K562 (cell line): Measurements from ENCODE around the gene CD9. TPM values are rescaled to one million over a fixed set of nuclear protein-coding genes. Genes with fewer than 3 reads are reported as not detected.
"Not testable (repeated sequence)": the region's sequence is repeated elsewhere in the genome, so short reads cannot be mapped to it uniquely, and the experiment has no call there.

Experiments used
- ATAC-seq: fragments of 200-7000 bp; cut with Tn5 transposase; 3 replicates; pipeline ENCODE4 v1.9.1; 2020; ENCODE audit warnings: moderate library complexity
- BruUV-seq: library from RNA; stranded (reverse); fragments of 400-500 nt; replicated peaks from 2 replicates; lab custom pipeline; 2021; lab: Mats Ljungman, UMichigan
- CTCF ChIA-PET: fragments of 300-600 bp; formaldehyde crosslinking; extraction: SDS; loops from one replicate; lab custom pipeline; 2021; ENCODE audit warnings: low intra/inter-chr PET ratio; lab: Yijun Ruan, JAX
- POLR2A ChIA-PET: fragments of 300-600, 350-650 bp; sonication (Branson Sonifier 250); formaldehyde crosslinking; extraction: SDS; loops from one replicate; lab custom pipeline; 2021; ENCODE audit warnings: antibody characterized with exemption, inconsistent platforms; lab: Yijun Ruan, JAX
- DNase-seq, 4 experiments: peaks; one replicate each; pipeline versions ENCODE4 v3.0.0 to v3.0.0-alpha.2; 2011 to 2018; ENCODE audit warnings: low spot score in 3 of 4, mixed read lengths in 3 of 4; ENCODE audit errors: extremely low read depth in 1 of 4
- FAIRE-seq: peaks from 2 replicates; lab custom pipeline; 2011; peaks lifted over from hg19 to GRCh38; lab: Jason Lieb, UNC
- H2AFZ ChIP-seq: 2 replicates; pipeline ENCODE4 v1.6.0; 2011; ENCODE audit warnings: low read depth, low read length, control low read depth, inconsistent platforms
- H3K27ac ChIP-seq: fragments of 200-600 bp; 3 replicates; pipeline ENCODE4 v1.8.0; 2011; ENCODE audit warnings: low read depth, mild to moderate bottlenecking, control low read depth, inconsistent platforms, low read length, moderate library complexity, mixed read lengths; ENCODE audit errors: extremely low read depth
- H3K27me3 ChIP-seq, 2 experiments: fragments of 300-600 bp in 1 of 2; 2 replicates in 1 of 2; 3 replicates in 1 of 2; pipeline versions ENCODE4 v1.6.0 to v1.8.0; 2011; ENCODE audit warnings: inconsistent platforms in 2 of 2, low read length in 2 of 2, mild to moderate bottlenecking in 1 of 2, mixed read lengths in 1 of 2, moderate library complexity in 1 of 2; ENCODE audit not compliant: control insufficient read depth in 2 of 2, insufficient read depth in 2 of 2
- H3K36me3 ChIP-seq: fragments of 300-600 bp; 3 replicates; pipeline ENCODE4 v1.8.0; 2011; ENCODE audit warnings: mild to moderate bottlenecking, low read length, inconsistent platforms; ENCODE audit not compliant: control insufficient read depth, insufficient read depth
- H3K4me1 ChIP-seq, 2 experiments: fragments of 200-600 bp in 1 of 2; replicated peaks in 1 of 2; 2 replicates in 1 of 2; 3 replicates in 1 of 2; pipeline versions ENCODE4 v1.5.1 to v1.8.0; 2011; ENCODE audit warnings: inconsistent platforms in 2 of 2, low read length in 2 of 2, mild to moderate bottlenecking in 1 of 2, mixed read lengths in 1 of 2, moderate library complexity in 1 of 2; ENCODE audit not compliant: control insufficient read depth in 2 of 2, insufficient read depth in 2 of 2
- H3K4me2 ChIP-seq: 2 replicates; pipeline ENCODE4 v1.6.1; 2011; ENCODE audit warnings: low read length, control low read depth, inconsistent platforms, mixed read lengths; ENCODE audit not compliant: insufficient read depth
- H3K4me3 ChIP-seq: fragments of 200-600 bp; sonication (generic), shearing (Covaris generic); 2 replicates; pipeline ENCODE4 v1.5.1; 2016; ENCODE audit warnings: control low read depth, inconsistent platforms
- H3K79me2 ChIP-seq: fragments of 200-600 bp; 3 replicates; pipeline ENCODE4 v1.8.0; 2011; ENCODE audit warnings: low read length, inconsistent platforms; ENCODE audit not compliant: control insufficient read depth, insufficient read depth
- H3K9ac ChIP-seq, 2 experiments: 2 replicates each; pipeline versions ENCODE4 v1.6.0 to v1.6.1; 2011; ENCODE audit warnings: low read depth in 2 of 2, low read length in 2 of 2, control low read depth in 1 of 2, inconsistent platforms in 1 of 2, mild to moderate bottlenecking in 1 of 2, mixed read lengths in 1 of 2; ENCODE audit not compliant: insufficient read depth in 1 of 2
- H3K9me1 ChIP-seq: one replicate; pipeline ENCODE4 v1.6.0; 2011; ENCODE audit warnings: inconsistent platforms, mild to moderate bottlenecking, low read length, moderate library complexity; ENCODE audit not compliant: control insufficient read depth, insufficient read depth
- H3K9me3 ChIP-seq: replicated peaks from 2 replicates; pipeline ENCODE4 v1.5.1; 2011; ENCODE audit warnings: low read depth, low read length, inconsistent platforms; ENCODE audit not compliant: control insufficient read depth, insufficient read depth
- H4K20me1 ChIP-seq: replicated peaks from 2 replicates; pipeline ENCODE4 v1.6.1; 2011; ENCODE audit warnings: low read length, inconsistent platforms, mixed read lengths; ENCODE audit not compliant: control insufficient read depth, insufficient read depth
- WGBS: fragments of 100-300 bp; shearing (Covaris generic); methylation state at CpG from one replicate; pipeline ENCODE4 v1.1.6; 2016; ENCODE audit warnings: low coverage, mixed read lengths; ENCODE audit not compliant: insufficient coverage; ENCODE audit errors: missing lambda C conversion rate; 5-methylcytosine and 5-hydroxymethylcytosine counted together
- in situ Hi-C: fragments of 300-500 bp; cut with MboI; formaldehyde crosslinking; loops from 4 replicates; pipeline ENCODE4 v1.15.0; 2018; ENCODE audit warnings: inconsistent platforms, mixed read lengths
- intact Hi-C: fragments of 100-400 bp; cut with micrococcal nuclease; formaldehyde crosslinking; loops from 2 replicates; pipeline ENCODE4 v1.14.2; 2022
- polyA plus RNA-seq, 8 experiments: library from polyadenylated mRNA; depleted of rRNA in 4 of 8; stranded (reverse) in 5 of 8; unstranded in 3 of 8; fragments of >200 nt; fragmentation: Nextera tagmentation in 2 of 8; fragmentation: Illumina TruSeq in 1 of 8; extraction: Ambion mirVana in 2 of 8; extraction: Trizol in 1 of 8; gene quantifications; 2 replicates each; pipeline versions ENCODE4 v1.2.1 to v1.2.3, GENCODE V29; 2011 to 2014; ENCODE audit warnings: inconsistent platforms in 1 of 8, missing spikeins in 1 of 8
- total RNA-seq, 7 experiments: library from RNA; depleted of rRNA in 6 of 7; stranded (reverse); fragments of >200 nt in 6 of 7; fragmentation: Illumina TruSeq in 2 of 7; extraction: Trizol in 2 of 7; gene quantifications; 2 replicates each; pipeline versions ENCODE4 v1.2.1 to v1.2.3, GENCODE V29; 2011 to 2021; ENCODE audit warnings: low replicate concordance in 1 of 7
- TF ChIP-seq, protein P1 (sequence below): sonication (generic); formaldehyde crosslinking; IDR thresholded peaks from 2 replicates; pipeline ENCODE4 v1.8.1; 2023; ENCODE audit warnings: mild to moderate bottlenecking, missing genetic modification reagents

CD9 gene
- total and polyA plus RNA-seq, 9 of the 15 experiments (the other 6 are each of a cell fraction or from before 2014, with no cell fraction given) = 0.43 to 5.6 (median 0.62) TPM

DNA sequence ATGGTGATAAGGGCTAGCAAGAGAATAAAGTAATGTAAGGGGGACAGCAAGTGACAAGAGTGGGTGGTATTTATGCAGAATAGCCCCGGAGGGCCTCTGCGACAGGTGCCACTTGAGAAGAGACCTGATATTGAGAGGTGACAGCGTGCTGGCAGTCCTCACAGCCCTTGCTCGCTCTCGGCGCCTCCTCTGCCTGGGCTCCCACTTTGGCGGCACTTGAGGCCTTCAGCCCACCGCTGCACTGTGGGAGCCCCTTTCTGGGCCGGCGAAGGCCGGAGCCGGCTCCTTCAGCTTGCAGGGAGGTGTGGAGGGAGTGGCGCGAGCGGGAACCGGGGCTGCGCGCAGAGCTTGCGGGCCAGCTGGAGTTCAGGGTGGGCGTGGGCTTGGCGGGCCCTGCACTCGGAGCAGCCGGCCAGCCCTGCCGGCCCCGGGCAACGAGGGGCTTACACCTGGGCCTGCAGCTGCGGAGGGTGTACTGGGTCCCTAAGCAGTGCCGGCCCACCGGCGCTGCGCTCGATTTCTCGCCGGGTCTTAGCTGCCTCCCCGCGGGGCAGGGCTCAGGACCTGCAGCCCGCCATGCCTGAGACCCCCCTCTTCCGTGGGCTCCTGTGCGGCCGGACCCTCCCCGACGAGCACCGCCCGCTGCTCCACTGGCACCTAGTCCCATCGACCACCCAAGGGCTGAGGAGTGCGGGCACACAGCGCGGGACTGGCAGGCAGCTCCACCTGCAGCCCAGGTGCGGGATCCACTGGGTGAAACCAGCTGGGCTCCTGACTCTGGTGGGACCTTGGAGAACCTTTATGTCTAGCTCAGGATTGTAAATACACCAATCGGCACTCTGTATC lies 40.8 kb upstream of the CD9 start:
- in situ Hi-C loops = not testable (repeated sequence)

More for the DNA sequence above, 40.8 kb upstream of the CD9 start:
- TF ChIP-seq, protein P1, sequence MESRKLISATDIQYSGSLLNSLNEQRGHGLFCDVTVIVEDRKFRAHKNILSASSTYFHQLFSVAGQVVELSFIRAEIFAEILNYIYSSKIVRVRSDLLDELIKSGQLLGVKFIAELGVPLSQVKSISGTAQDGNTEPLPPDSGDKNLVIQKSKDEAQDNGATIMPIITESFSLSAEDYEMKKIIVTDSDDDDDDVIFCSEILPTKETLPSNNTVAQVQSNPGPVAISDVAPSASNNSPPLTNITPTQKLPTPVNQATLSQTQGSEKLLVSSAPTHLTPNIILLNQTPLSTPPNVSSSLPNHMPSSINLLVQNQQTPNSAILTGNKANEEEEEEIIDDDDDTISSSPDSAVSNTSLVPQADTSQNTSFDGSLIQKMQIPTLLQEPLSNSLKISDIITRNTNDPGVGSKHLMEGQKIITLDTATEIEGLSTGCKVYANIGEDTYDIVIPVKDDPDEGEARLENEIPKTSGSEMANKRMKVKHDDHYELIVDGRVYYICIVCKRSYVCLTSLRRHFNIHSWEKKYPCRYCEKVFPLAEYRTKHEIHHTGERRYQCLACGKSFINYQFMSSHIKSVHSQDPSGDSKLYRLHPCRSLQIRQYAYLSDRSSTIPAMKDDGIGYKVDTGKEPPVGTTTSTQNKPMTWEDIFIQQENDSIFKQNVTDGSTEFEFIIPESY (CRISPR knock-in tag) = 0 out of 2 replicates have a peak, but pooled peaks have one; percentile 22
- BruUV-seq, H3K4me3 ChIP-seq, H3K9me1 ChIP-seq, H2AFZ ChIP-seq, H3K9ac ChIP-seq, H3K36me3 ChIP-seq, ATAC-seq, H3K79me2 ChIP-seq, intact Hi-C loops, DNase-seq, H3K9me3 ChIP-seq, H4K20me1 ChIP-seq, H3K27me3 ChIP-seq, H3K4me2 ChIP-seq, CTCF ChIA-PET, H3K27ac ChIP-seq, FAIRE-seq: not testable (repeated sequence)
- POLR2A ChIA-PET = interaction anchor here (0.8 kb wide), 1 partner anchor 10 kb away, joined by 3 read pairs; no protein-coding TSS in a partner anchor
- 94% methylated on average over 12 of the region's 50 CpGs for WGBS
- peaks cover 0 to 19% of the 10 kb centered on the region in 2 experiments; a peak in 4 of 5 replicates for H3K4me1 ChIP-seq
